ENCODE measurements around the gene TTC7B. TPM values are rescaled to one million over a fixed set of nuclear protein-coding genes. Genes with fewer than 3 reads are reported as not detected.

The TTC7B gene
- total and polyA plus RNA-seq, 2 of the 8 experiments (the other 6 are each of a cell fraction or from before 2014, with no cell fraction given), result 23.7 to 34.0 TPM

DNA sequence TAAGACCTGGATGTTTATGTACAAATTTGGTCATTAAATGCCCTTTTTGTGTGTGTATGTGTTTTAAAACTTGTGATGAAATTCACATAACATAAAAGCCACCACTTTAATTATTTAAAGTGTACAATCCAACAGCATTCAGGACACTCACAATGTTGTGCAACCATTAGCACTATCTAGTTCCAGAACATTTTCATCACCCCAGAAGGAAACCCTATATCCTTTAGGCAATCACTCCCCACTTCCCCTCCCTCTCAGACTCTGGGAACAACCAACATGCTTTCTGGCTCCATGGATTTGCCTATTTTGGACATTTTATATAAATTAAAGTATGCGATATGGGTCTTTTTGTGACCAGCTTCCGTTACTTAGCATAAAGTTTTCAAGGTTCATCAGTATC, 124.6 kb downstream of the TTC7B start:
- WGBS, 2 experiments (ENCODE audit: extremely low coverage in 1 of 2, insufficient coverage in 1 of 2, insufficient read length in 1 of 2, insufficient replicate concordance in 2 of 2, low coverage in 1 of 2, low lambda C conversion rate in 2 of 2, missing lambda C conversion rate in 1 of 2), result 100% methylated on average over 2 of the region's 2 CpGs; no CpG with 5 or more reads in 1 of the 2 experiments
- no peak overlapping the region for H2BK5ac ChIP-seq (ENCODE audit: low read depth, low read length)

More for the DNA sequence above, 124.6 kb downstream of the TTC7B start:
- Histone ChIP-seq H3K27ac (ENCODE audit: low read depth, low read length) (no peak overlapping the region), H3K14ac (ENCODE audit: insufficient read length) (no peak overlapping the region), H3K27me3 (replicated peaks in 1 of 4; ENCODE audit: control insufficient read depth in 3 of 4, extremely low read depth in 1 of 4, insufficient read depth in 3 of 4, low read length in 3 of 4) (no peaks in the 10 kb centered on the region), H2AFZ (ENCODE audit: low read length) (no peak overlapping the region), H3K36me3 (ENCODE audit: control insufficient read depth in 2 of 4, insufficient read depth in 4 of 4, low read length in 3 of 4) (no peaks in the 10 kb centered on the region), H3K4me3 (ENCODE audit: extremely low read depth in 1 of 4, insufficient read depth in 2 of 4, low read depth in 3 of 4, low read length in 4 of 4) (no peak overlapping the region), H3K9me3 (ENCODE audit: insufficient read depth in 2 of 2, low read depth in 1 of 2, low read length in 1 of 2) (no peaks in the 10 kb centered on the region), H4K91ac (replicated peaks; ENCODE audit: insufficient read length, low read length) (no peak overlapping the region), H3K9ac (replicated peaks in 1 of 4; ENCODE audit: extremely low read depth in 1 of 4, low read depth in 3 of 4, low read length in 3 of 4) (no peak overlapping the region), H3K4me2 (ENCODE audit: insufficient read depth in 1 of 2, low read depth in 2 of 2, low read length in 2 of 2) (no peak overlapping the region), H2BK20ac (ENCODE audit: low read length) (no peak overlapping the region), H4K20me1 (replicated peaks in 1 of 2; ENCODE audit: control insufficient read depth in 1 of 2, insufficient read depth in 2 of 2, low read length in 2 of 2) (no peaks in the 10 kb centered on the region), H3K4me1 (replicated peaks in 1 of 4; ENCODE audit: control insufficient read depth in 3 of 4, insufficient read depth in 4 of 4, low read length in 3 of 4) (peaks cover 0 to 2% (median 0%) of the 10 kb centered on the region in 4 experiments; a peak in 1 of 7 replicates), H2BK12ac (ENCODE audit: low read depth, low read length) (no peak overlapping the region), H3K79me2 (ENCODE audit: control insufficient read depth in 1 of 2, insufficient read depth in 2 of 2, low read length in 2 of 2) (no peaks in the 10 kb centered on the region), H3K18ac (ENCODE audit: extremely low read depth, low read length) (no peak overlapping the region), H3K4ac (replicated peaks; ENCODE audit: insufficient read length, low read depth, low read length) (no peak overlapping the region), H2BK15ac (ENCODE audit: low read length) (no peak overlapping the region), H3K23ac (ENCODE audit: insufficient read length) (no peak overlapping the region), H3K23me2 (ENCODE audit: low read depth, low read length) (no peaks in the 10 kb centered on the region), H3K56ac (replicated peaks; ENCODE audit: insufficient read length, low read depth, low read length) (no peak overlapping the region), H4K5ac (ENCODE audit: insufficient read length, low read depth, low read length) (no peak overlapping the region), H2BK120ac (replicated peaks; ENCODE audit: low read depth, low read length) (no peak overlapping the region), H4K8ac (ENCODE audit: extremely low read depth, insufficient read depth, low read length) (no peak overlapping the region), H3K79me1 (ENCODE audit: low read depth, low read length) (no peaks in the 10 kb centered on the region), H2AK5ac (ENCODE audit: low read depth, low read length) (no peak overlapping the region)
- FAIRE-seq (no peak), DNase-seq (ENCODE audit: low read depth in 1 of 2, low spot score in 2 of 2) (no peak)
- no peak for TF ChIP-seq POU5F1 (IDR thresholded peaks at IDR 0.05; ENCODE audit: low read depth, low read length)
- no peak for TF ChIP-seq GTF2F1 (IDR thresholded peaks at IDR 0.05; ENCODE audit: borderline replicate concordance, low read depth, low read length)
- no peak for TF ChIP-seq TAF7 (optimal IDR thresholded peaks at IDR 0.05; ENCODE audit: borderline replicate concordance, low read depth, low read length)
- TF ChIP-seq SIX5 (IDR thresholded peaks at IDR 0.05; ENCODE audit: low read depth, low read length), result no peak
- TF ChIP-seq, protein P1, sequence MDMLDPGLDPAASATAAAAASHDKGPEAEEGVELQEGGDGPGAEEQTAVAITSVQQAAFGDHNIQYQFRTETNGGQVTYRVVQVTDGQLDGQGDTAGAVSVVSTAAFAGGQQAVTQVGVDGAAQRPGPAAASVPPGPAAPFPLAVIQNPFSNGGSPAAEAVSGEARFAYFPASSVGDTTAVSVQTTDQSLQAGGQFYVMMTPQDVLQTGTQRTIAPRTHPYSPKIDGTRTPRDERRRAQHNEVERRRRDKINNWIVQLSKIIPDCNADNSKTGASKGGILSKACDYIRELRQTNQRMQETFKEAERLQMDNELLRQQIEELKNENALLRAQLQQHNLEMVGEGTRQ (IDR thresholded peaks at IDR 0.05; ENCODE audit: low read length), result no peak
- no peak for TF ChIP-seq NRF1 (IDR thresholded peaks at IDR 0.05; ENCODE audit: low read depth, low read length)
- no peak for TF ChIP-seq EGR1 (IDR thresholded peaks at IDR 0.05; ENCODE audit: borderline replicate concordance, low read depth, low read length)
- ChIA-PET CTCF (ENCODE audit: partially characterized antibody) (interaction anchor here (1.2 kb wide), 1 partner anchor 21 kb away, joined by 3 read pairs; no protein-coding TSS in a partner anchor), POLR2A (ENCODE audit: partially characterized antibody) (no interaction called here)
